OCI-LY1 (cell line): ENCODE data around the gene ABHD16A.
A peak's percentile ranks its signal among the peaks of the same experiment; 100 is the strongest.

Experiments
- H2AFZ ChIP-seq: fragments of 200-600 bp; sonication (generic), shearing (Covaris generic); 2 replicates; pipeline ENCODE4 v1.6.0; 2014; ENCODE audit warnings: antibody characterized with exemption, mild to moderate bottlenecking, low read length
- H3F3A ChIP-seq: fragments of 200-600 bp; sonication (generic), shearing (Covaris generic); 2 replicates; pipeline ENCODE4 v1.6.0; 2014; ENCODE audit warnings: mild to moderate bottlenecking, antibody characterized with exemption, low read length, moderate library complexity; ENCODE audit not compliant: insufficient read depth
- H3K27ac ChIP-seq: fragments of 200-600 bp; sonication (generic); 2 replicates; pipeline ENCODE4 v1.5.1; 2014; ENCODE audit warnings: low read length, mixed run types, mild to moderate bottlenecking, low read depth; ENCODE audit not compliant: poor library complexity, severe bottlenecking
- H3K27me3 ChIP-seq: fragments of 200-600 bp; sonication (generic); 2 replicates; pipeline ENCODE4 v1.6.0; 2014; ENCODE audit warnings: antibody characterized with exemption, mild to moderate bottlenecking, low read length, moderate library complexity; ENCODE audit not compliant: insufficient read depth
- H3K36me3 ChIP-seq: fragments of 200-600 bp; sonication (generic); 2 replicates; pipeline ENCODE4 v1.6.1; 2014; ENCODE audit warnings: mild to moderate bottlenecking, antibody characterized with exemption, low read length, moderate library complexity, mixed read lengths; ENCODE audit not compliant: insufficient read depth
- H3K4me1 ChIP-seq: fragments of 200-600 bp; sonication (generic); 2 replicates; pipeline ENCODE4 v1.5.1; 2014; ENCODE audit warnings: mild to moderate bottlenecking, low read length, moderate library complexity; ENCODE audit not compliant: insufficient read depth, severe bottlenecking
- H3K4me2 ChIP-seq: fragments of 200-600 bp; sonication (generic), shearing (Covaris generic); 2 replicates; pipeline ENCODE4 v1.6.1; 2014; ENCODE audit warnings: low read length
- H3K4me3 ChIP-seq: fragments of 200-600 bp; sonication (generic); 2 replicates; pipeline ENCODE4 v1.5.1; 2014; ENCODE audit warnings: low read length, low read depth, mild to moderate bottlenecking, mixed read lengths; ENCODE audit not compliant: poor library complexity, severe bottlenecking
- H3K79me2 ChIP-seq: fragments of 200-600 bp; shearing (Covaris generic); 2 replicates; pipeline ENCODE4 v1.6.1; 2016; ENCODE audit warnings: mixed run types, low read length, mixed read lengths; ENCODE audit not compliant: insufficient read depth
- H3K9ac ChIP-seq: fragments of 200-600 bp; sonication (generic), shearing (Covaris generic); 2 replicates; pipeline ENCODE4 v1.6.1; 2014; ENCODE audit warnings: mild to moderate bottlenecking, low read length, mixed read lengths
- H3K9me2 ChIP-seq: fragments of 200-600 bp; sonication (generic), shearing (Covaris generic); 2 replicates; pipeline ENCODE4 v1.6.1; 2014; ENCODE audit warnings: low read depth, mild to moderate bottlenecking, low read length, mixed read lengths
- H3K9me3 ChIP-seq: fragments of 200-600 bp; shearing (Covaris generic); 2 replicates; pipeline ENCODE4 v1.6.1; 2014; ENCODE audit warnings: low read length, mixed read lengths
- H4K20me1 ChIP-seq: fragments of 200-600 bp; sonication (generic), shearing (Covaris generic); 2 replicates; pipeline ENCODE4 v1.6.0; 2016; ENCODE audit warnings: mild to moderate bottlenecking, low read length; ENCODE audit not compliant: insufficient read depth
- EZH2 ChIP-seq: fragments of 200-600 bp; sonication (generic), shearing (Covaris generic); IDR thresholded peaks from 2 replicates; pipeline ENCODE4 v1.8.0; 2017; ENCODE audit warnings: borderline replicate concordance, mixed run types, mild to moderate bottlenecking, antibody characterized with exemption, low read length, moderate library complexity, mixed read lengths
- TF ChIP-seq, protein P1 (sequence below): fragments of 200-600 bp; sonication (generic), shearing (Covaris generic); IDR thresholded peaks from 2 replicates; pipeline ENCODE4 v1.5.1; 2017; ENCODE audit warnings: mild to moderate bottlenecking, antibody characterized with exemption, low read length, moderate library complexity, mixed read lengths

Gene ABHD16A

DNA sequence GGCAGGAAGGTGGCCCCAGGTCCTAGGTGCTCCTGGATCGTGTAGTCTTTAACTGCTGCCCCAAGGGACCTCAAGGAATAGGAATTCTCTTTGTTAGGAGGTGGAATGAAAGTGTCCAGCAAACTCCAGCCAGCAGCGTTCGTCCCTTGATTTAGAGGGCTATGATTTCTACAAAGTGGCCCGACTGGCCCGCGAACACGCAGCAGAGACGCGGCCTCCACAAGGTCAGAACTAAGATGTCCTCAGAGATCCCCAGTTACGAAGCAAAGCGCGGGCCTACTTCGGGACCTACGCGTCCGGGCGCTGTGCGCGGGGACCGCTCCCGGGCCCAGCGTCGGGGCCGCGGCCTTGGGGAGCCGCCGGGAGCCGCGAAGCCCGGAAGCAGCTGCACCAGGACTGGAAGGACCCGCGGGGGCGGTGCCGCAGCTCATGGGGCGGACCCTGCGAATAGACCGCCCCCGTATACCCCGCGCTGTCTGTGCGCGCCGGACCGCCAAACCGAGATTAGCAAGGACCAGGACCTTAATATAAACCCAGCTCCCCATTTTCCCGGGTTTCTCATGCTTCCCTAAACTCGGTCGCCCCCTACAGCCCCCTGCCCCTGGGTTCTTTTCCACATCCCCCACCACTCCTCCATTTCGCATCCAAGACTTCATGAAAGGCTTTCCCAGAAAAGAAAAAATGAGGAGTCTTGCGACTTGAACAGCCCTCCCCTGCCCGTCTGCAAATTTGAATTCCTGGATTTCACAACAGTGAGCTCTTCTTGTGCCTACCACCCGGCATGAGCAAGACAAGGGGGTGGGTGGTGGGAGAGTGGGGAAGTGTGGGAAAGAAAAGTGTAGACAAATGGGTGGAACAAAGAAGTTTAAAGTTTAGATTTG is 42.5 kb downstream of the ABHD16A start, which contains the start of gene C6orf47:
Gene C6orf47 (minus strand): TSS at position 398 of the 881 bp plus-strand sequence. CDS start 831 bp downstream, outside the sequence.
- H3K4me1 ChIP-seq: peaks cover 60% of the 10 kb centered on the region
- peak within 1 kb of the TSS; percentile 94 for H3K9ac ChIP-seq
- no peak within 1 kb of the TSS for H2AFZ ChIP-seq
- TF ChIP-seq, protein P1, sequence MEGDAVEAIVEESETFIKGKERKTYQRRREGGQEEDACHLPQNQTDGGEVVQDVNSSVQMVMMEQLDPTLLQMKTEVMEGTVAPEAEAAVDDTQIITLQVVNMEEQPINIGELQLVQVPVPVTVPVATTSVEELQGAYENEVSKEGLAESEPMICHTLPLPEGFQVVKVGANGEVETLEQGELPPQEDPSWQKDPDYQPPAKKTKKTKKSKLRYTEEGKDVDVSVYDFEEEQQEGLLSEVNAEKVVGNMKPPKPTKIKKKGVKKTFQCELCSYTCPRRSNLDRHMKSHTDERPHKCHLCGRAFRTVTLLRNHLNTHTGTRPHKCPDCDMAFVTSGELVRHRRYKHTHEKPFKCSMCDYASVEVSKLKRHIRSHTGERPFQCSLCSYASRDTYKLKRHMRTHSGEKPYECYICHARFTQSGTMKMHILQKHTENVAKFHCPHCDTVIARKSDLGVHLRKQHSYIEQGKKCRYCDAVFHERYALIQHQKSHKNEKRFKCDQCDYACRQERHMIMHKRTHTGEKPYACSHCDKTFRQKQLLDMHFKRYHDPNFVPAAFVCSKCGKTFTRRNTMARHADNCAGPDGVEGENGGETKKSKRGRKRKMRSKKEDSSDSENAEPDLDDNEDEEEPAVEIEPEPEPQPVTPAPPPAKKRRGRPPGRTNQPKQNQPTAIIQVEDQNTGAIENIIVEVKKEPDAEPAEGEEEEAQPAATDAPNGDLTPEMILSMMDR: no peak
- no peak for TF ChIP-seq EZH2
- peaks cover 17% of the 10 kb centered on the region; the same call in 1 of the 2 replicates for H3K36me3 ChIP-seq
- H3K9me2 ChIP-seq: no peaks in the 10 kb centered on the region
- no peaks in the 10 kb centered on the region for H3K9me3 ChIP-seq
- H3K27ac ChIP-seq: peak within 1 kb of the TSS; percentile 54
- H3K4me3 ChIP-seq: peak within 1 kb of the TSS; percentile 89
- H3K27me3 ChIP-seq: no peaks in the 10 kb centered on the region
- peaks cover 18% of the 10 kb centered on the region; the same call in 1 of the 2 replicates for H3K79me2 ChIP-seq
- H3K4me2 ChIP-seq: peak within 1 kb of the TSS; percentile 97
- H4K20me1 ChIP-seq: no peaks in the 10 kb centered on the region
- H3F3A ChIP-seq: no peaks in the 10 kb centered on the region

DNA sequence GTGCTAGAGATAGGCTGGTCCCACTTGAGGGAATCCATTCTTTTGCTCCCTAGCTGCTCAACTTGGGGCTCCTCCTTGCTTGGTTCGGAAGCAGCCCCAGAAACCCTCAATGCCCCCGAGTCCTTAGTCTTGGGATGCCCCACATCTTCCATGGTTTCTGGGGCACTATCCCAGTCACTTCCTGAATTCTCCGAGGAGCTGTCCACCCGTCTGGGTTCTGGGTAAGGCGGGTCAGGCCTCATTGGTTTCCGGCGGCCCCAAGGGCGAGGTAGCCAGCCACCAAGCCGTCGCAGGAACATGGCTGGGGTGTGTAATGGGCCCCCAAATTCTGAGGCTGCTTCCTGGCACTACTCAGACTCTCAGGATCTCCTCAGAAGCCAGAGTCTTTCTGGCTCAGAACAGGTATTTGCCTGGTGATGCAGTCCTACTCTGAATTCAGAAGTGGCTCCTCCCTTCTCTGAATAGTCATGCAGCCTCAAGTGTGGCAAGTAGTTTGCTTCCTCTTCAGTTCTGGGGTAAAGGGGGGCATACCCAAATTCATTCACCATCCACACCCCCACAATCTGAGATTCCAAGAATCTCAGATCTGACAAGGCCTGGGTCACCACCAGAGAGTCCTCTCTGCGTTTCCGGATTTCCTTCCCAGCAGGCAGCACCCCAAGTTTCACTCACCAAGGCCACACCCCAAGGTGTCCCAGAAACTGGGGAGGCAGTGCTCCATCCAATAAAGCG is 43.3 kb downstream of the ABHD16A start:
- H3K4me3 ChIP-seq: peak overlapping the region; percentile 89
- H4K20me1 ChIP-seq: no peaks in the 10 kb centered on the region
- TF ChIP-seq EZH2: no peak
- TF ChIP-seq, protein P1: no peak
- H3K9ac ChIP-seq: peak overlapping the region; percentile 94
- peak overlapping the region; percentile 54 for H3K27ac ChIP-seq
- H3K9me3 ChIP-seq: no peaks in the 10 kb centered on the region
- peaks cover 17% of the 10 kb centered on the region; the same call in 1 of the 2 replicates for H3K36me3 ChIP-seq
- H3K79me2 ChIP-seq: peaks cover 18% of the 10 kb centered on the region; the same call in 1 of the 2 replicates
- H2AFZ ChIP-seq: no peak overlapping the region
- peaks cover 60% of the 10 kb centered on the region for H3K4me1 ChIP-seq
- H3K27me3 ChIP-seq: no peaks in the 10 kb centered on the region
- H3K4me2 ChIP-seq: peak overlapping the region; percentile 97
- H3F3A ChIP-seq: no peaks in the 10 kb centered on the region
- no peaks in the 10 kb centered on the region for H3K9me2 ChIP-seq

DNA sequence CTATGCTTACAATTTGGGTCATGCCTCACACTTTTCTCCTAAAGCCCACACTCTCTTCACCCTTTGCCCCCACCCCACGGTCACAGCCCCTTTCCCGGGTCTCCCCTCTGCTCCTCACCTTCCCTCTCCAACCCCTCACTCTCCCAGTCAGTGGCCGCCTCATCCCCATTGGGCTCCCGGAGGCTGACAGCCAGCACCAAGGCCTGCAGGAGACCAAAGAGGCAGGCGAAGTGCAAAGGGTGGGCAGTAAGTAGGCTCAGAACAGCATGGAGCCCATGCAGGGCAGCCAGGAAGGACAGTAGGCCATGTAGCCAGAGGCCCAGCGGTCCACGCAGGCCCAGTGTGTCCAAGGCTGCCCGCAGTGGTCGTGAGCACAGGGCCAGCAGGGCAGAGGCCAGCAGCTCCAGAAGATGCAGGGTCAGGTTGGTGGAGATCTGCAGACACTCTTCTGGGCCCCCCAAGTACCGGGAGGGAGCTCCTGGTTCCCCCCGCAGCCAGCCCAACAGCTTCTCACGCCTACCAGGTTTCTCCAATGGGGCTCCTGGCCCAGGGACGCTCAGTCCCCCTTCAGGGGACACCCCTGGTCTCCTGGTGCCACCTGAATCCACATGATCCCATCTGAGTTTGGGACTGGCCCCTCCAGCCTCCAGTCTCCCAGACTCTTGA is 44.0 kb downstream of the ABHD16A start:
- no peak overlapping the region for H2AFZ ChIP-seq
- no peak overlapping the region for H3K27ac ChIP-seq
- no peaks in the 10 kb centered on the region for H3K9me2 ChIP-seq
- no peaks in the 10 kb centered on the region for H3F3A ChIP-seq
- H3K4me3 ChIP-seq: peak overlapping the region; percentile 89
- H3K9me3 ChIP-seq: no peaks in the 10 kb centered on the region
- H3K4me2 ChIP-seq: peak overlapping the region; percentile 97
- TF ChIP-seq, protein P1: no peak
- TF ChIP-seq EZH2: no peak
- H3K4me1 ChIP-seq: peaks cover 56% of the 10 kb centered on the region
- peaks cover 13% of the 10 kb centered on the region; the same call in 1 of the 2 replicates for H3K79me2 ChIP-seq
- peaks cover 17% of the 10 kb centered on the region; the same call in 1 of the 2 replicates for H3K36me3 ChIP-seq
- H3K27me3 ChIP-seq: no peaks in the 10 kb centered on the region
- peak overlapping the region; percentile 94; the same call in 1 of the 2 replicates for H3K9ac ChIP-seq
- H4K20me1 ChIP-seq: no peaks in the 10 kb centered on the region
